MM.1S (cell line): ENCODE results near the gene MYL2.

Experiments used
- EZH2 ChIP-seq: fragments of 300-600 bp; sonication (generic); optimal IDR thresholded peaks from 2 replicates; pipeline ENCODE3; 2017; ENCODE audit warnings: low read depth, mild to moderate bottlenecking, antibody characterized with exemption, low read length, mixed read lengths
- EZH2phosphoT487 ChIP-seq: fragments of 300-600 bp; sonication (generic); IDR thresholded peaks from 2 replicates; pipeline ENCODE4 v1.6.1; 2018; ENCODE audit warnings: antibody characterized with exemption, low read length
- TF ChIP-seq, protein P1 (sequence below): fragments of 300-600 bp; sonication (generic); IDR thresholded peaks from 2 replicates; pipeline ENCODE4 v1.5.1; 2016; ENCODE audit warnings: antibody characterized with exemption, low read length, mixed read lengths

DNA sequence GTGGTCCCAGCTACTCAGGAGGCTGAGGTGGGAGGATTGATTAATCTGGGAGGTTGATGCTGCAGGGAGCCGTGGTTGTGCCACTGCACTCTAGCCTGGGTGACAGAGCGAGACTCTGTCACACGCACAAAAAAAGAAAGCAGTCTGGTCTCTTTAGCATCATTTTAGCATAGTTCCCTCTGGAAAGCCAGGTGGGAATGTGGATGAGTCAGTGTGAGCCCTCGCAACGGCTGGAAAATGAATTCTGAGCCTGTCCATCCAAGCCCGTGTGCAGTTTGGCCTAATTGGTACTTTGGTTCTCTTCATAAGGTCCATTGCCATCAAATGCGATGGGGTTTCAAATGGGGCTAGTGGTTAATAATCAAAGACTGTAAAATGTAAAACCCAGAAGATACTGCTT, 2.4 kb downstream of the MYL2 start:
- TF ChIP-seq, protein P1, sequence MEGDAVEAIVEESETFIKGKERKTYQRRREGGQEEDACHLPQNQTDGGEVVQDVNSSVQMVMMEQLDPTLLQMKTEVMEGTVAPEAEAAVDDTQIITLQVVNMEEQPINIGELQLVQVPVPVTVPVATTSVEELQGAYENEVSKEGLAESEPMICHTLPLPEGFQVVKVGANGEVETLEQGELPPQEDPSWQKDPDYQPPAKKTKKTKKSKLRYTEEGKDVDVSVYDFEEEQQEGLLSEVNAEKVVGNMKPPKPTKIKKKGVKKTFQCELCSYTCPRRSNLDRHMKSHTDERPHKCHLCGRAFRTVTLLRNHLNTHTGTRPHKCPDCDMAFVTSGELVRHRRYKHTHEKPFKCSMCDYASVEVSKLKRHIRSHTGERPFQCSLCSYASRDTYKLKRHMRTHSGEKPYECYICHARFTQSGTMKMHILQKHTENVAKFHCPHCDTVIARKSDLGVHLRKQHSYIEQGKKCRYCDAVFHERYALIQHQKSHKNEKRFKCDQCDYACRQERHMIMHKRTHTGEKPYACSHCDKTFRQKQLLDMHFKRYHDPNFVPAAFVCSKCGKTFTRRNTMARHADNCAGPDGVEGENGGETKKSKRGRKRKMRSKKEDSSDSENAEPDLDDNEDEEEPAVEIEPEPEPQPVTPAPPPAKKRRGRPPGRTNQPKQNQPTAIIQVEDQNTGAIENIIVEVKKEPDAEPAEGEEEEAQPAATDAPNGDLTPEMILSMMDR = no peak
- no peak for TF ChIP-seq EZH2
- TF ChIP-seq EZH2phosphoT487 = no peak
